Endothelial cell (in vitro differentiated cells): ENCODE measurements around the gene EXOSC9. TPM values are rescaled to one million over a fixed set of nuclear protein-coding genes. Genes with fewer than 3 reads are reported as not detected.
"Not testable (repeated sequence)": the region's sequence is repeated elsewhere in the genome, so short reads cannot be mapped to it uniquely, and the experiment has no call there.

Source experiments
- DNase-seq: peaks from one replicate; pipeline ENCODE4 v3.0.0; 2021; ENCODE audit warnings: low spot score
- H3K27ac Mint-ChIP-seq: one replicate; pipeline ENCODE4 v1.8.0; 2021; ENCODE audit warnings: mixed read lengths, inconsistent platforms; ENCODE audit not compliant: unreplicated experiment
- H3K27me3 Mint-ChIP-seq: one replicate; pipeline ENCODE4 v1.8.0; 2021; ENCODE audit warnings: mild to moderate bottlenecking, moderate library complexity, mixed read lengths, inconsistent platforms; ENCODE audit not compliant: unreplicated experiment
- H3K36me3 Mint-ChIP-seq: one replicate; pipeline ENCODE4 v1.8.0; 2021; ENCODE audit warnings: mild to moderate bottlenecking, low read depth, mixed read lengths, inconsistent platforms; ENCODE audit not compliant: unreplicated experiment
- H3K4me1 Mint-ChIP-seq: one replicate; pipeline ENCODE4 v1.8.0; 2021; ENCODE audit warnings: mild to moderate bottlenecking, mixed read lengths, inconsistent platforms; ENCODE audit not compliant: unreplicated experiment
- H3K4me3 Mint-ChIP-seq: one replicate; pipeline ENCODE4 v1.8.0; 2021; ENCODE audit warnings: mild to moderate bottlenecking, mixed read lengths, inconsistent platforms; ENCODE audit not compliant: unreplicated experiment
- H3K9me3 Mint-ChIP-seq: one replicate; pipeline ENCODE4 v1.8.0; 2021; ENCODE audit warnings: mixed read lengths, inconsistent platforms; ENCODE audit not compliant: unreplicated experiment
- long read RNA-seq: library from polyadenylated mRNA; unstranded; transcript quantifications from one replicate; pipeline ENCODE4 v2.0.0, GENCODE V29; 2020; ENCODE audit not compliant: unreplicated experiment
- total RNA-seq: library from RNA; stranded (reverse); fragmentation: NEBNext Ultra II Directional; extraction: Animal tissue kit (Norgen Biotek cat#: 25700); gene quantifications from one replicate; pipeline ENCODE4 v1.2.1, GENCODE V29; 2021; ENCODE audit not compliant: unreplicated experiment
- TF ChIP-seq, protein P1 (sequence below): fragments of 200-600 bp; sonication (generic); IDR thresholded peaks from one replicate; pipeline ENCODE4 v1.5.0; 2021; ENCODE audit warnings: antibody characterized with exemption; ENCODE audit not compliant: unreplicated experiment

The EXOSC9 gene, protein sequence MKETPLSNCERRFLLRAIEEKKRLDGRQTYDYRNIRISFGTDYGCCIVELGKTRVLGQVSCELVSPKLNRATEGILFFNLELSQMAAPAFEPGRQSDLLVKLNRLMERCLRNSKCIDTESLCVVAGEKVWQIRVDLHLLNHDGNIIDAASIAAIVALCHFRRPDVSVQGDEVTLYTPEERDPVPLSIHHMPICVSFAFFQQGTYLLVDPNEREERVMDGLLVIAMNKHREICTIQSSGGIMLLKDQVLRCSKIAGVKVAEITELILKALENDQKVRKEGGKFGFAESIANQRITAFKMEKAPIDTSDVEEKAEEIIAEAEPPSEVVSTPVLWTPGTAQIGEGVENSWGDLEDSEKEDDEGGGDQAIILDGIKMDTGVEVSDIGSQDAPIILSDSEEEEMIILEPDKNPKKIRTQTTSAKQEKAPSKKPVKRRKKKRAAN
- total RNA-seq, result 29.3 TPM
- long read RNA-seq, transcript EXOSC9-201 (12 exons, 1,481 nt), result major isoform, 11 of 21 reads
- long read RNA-seq, partial matches to known transcripts, result 1 of 21 reads
- long read RNA-seq, other reads (novel, unspliced or antisense), result 6 of 21 reads

DNA sequence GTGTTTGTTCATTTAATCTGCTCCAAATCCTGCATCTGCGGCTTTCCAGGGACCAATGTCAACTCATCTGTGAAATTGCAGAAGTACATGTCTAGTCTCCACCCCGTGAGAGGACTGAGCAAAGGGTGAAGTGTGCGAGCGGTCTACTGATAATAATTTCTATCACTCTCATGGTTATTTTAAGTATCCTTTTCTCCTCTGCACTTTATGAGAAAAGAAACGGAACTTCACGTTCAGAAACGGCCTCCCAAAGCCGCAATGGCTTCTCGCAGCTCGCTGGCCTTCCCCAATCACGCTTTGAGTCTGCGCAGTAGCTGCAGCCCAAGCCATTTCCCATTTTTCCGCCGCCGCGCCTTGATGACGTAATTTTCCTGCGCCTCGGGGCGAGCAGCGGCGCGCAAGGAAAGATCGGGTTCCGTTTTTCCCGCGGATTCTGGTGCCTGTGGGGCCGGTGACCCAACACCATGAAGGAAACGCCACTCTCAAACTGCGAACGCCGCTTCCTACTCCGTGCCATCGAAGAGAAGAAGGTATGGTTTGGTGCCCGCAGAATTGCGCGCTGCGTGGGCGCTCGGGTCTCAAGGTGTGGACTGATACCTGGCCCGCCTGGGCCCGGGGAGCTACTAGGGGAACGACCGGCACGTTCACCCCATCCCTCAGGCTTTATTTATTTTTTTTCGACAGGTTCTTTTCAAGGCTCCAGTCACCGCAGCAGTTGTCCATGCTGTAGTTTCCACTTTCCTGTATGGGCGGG is at the start of gene EXOSC9:
TSS of gene EXOSC9 (plus strand) at position 363 of the 754 bp plus-strand sequence. CDS start at position 465, 102 bp downstream.
- TF ChIP-seq, protein P1, sequence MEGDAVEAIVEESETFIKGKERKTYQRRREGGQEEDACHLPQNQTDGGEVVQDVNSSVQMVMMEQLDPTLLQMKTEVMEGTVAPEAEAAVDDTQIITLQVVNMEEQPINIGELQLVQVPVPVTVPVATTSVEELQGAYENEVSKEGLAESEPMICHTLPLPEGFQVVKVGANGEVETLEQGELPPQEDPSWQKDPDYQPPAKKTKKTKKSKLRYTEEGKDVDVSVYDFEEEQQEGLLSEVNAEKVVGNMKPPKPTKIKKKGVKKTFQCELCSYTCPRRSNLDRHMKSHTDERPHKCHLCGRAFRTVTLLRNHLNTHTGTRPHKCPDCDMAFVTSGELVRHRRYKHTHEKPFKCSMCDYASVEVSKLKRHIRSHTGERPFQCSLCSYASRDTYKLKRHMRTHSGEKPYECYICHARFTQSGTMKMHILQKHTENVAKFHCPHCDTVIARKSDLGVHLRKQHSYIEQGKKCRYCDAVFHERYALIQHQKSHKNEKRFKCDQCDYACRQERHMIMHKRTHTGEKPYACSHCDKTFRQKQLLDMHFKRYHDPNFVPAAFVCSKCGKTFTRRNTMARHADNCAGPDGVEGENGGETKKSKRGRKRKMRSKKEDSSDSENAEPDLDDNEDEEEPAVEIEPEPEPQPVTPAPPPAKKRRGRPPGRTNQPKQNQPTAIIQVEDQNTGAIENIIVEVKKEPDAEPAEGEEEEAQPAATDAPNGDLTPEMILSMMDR, result no peak
- H3K27me3 Mint-ChIP-seq, result peaks cover 2% of the 10 kb centered on the region
- no peaks in the 10 kb centered on the region for H3K9me3 Mint-ChIP-seq
- H3K36me3 Mint-ChIP-seq, result no peaks in the 10 kb centered on the region
- H3K27ac Mint-ChIP-seq, result peak within 1 kb of the TSS; percentile 97
- peaks cover 15% of the 10 kb centered on the region for H3K4me1 Mint-ChIP-seq
- peak within 1 kb of the TSS; percentile 94 for H3K4me3 Mint-ChIP-seq
- DNase-seq, result peak; percentile 98

DNA sequence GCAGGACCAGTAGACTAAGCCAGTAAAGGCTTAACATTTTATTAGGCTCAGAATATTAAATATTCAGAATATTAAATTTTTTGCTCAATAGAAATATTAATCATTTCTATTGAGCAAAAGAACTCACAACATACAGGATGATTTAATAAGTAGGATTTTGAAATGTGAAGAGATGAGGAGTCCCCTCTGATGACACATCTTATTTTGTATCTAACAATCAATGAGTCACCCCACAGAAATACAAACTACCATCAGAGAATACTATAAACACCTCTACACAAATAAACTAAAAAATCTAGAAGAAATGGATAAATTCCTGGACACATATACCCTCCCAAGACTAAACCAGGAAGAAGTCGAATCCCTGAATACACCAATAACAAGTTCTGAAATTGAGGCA is 49.0 kb upstream of the EXOSC9 start:
- H3K36me3 Mint-ChIP-seq, H3K27me3 Mint-ChIP-seq, DNase-seq, H3K4me1 Mint-ChIP-seq, H3K9me3 Mint-ChIP-seq, H3K4me3 Mint-ChIP-seq, H3K27ac Mint-ChIP-seq: not testable (repeated sequence)

DNA sequence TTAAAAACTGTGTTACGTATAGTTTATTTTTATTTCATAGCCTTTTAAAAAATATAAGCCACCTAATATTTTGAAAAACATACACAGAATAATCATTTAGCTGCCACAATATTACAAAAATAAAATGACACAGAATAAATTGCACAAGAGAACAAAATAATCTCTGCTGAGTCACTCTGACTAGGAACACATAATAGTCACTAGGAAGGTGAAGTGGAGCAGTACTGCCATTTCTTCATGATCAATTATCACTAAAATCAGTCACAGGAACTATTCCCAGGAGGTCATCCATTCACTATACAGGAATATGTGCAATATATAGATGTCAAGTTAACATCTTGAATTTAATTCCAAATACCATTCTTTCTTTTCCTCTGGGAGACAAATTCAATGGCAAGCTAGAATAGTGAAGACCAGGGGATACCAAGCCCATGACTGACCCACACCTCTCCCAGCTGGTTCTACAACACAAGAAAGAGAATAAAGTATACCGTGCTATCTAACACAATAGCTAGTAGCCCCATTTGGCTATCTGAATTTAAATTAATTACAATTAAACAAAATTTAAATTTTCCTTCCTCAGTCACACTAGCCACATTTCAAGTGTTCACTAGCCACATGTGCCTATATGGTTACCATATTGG is 42.1 kb upstream of the EXOSC9 start:
- no peak overlapping the region for H3K27ac Mint-ChIP-seq
- peaks cover 3% of the 10 kb centered on the region for H3K27me3 Mint-ChIP-seq
- TF ChIP-seq, protein P1, result no peak
- DNase-seq, result no peak
- no peak overlapping the region for H3K4me3 Mint-ChIP-seq
- H3K36me3 Mint-ChIP-seq, result no peaks in the 10 kb centered on the region
- no peaks in the 10 kb centered on the region for H3K9me3 Mint-ChIP-seq
- H3K4me1 Mint-ChIP-seq, result peaks cover 13% of the 10 kb centered on the region

DNA sequence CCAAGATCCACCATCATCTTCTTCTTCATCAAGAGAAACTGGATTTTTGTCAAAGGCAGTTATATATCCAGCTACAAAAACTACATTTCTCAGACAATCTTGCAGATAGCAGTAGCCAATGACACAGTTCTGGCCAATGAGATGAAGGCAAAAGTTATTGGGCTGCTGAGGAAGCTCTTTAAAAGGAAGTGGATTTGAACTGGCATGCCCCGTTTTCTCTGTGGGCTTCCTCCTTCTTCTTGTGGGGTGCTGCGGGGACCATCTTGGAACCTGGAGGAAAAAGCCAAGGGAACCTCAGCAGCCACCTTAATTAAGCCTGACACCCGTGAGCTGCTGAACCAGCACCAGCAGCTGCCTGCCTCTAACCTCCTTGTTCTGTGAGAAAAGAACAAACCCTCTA is 40.9 kb upstream of the EXOSC9 start:
- no peak for DNase-seq
- Mint-ChIP-seq H3K9me3 (no peaks in the 10 kb centered on the region), H3K27me3 (peaks cover 5% of the 10 kb centered on the region), H3K36me3 (no peaks in the 10 kb centered on the region), H3K4me3 (no peak overlapping the region), H3K4me1 (peaks cover 18% of the 10 kb centered on the region), H3K27ac (no peak overlapping the region)
- TF ChIP-seq, protein P1, result no peak

DNA sequence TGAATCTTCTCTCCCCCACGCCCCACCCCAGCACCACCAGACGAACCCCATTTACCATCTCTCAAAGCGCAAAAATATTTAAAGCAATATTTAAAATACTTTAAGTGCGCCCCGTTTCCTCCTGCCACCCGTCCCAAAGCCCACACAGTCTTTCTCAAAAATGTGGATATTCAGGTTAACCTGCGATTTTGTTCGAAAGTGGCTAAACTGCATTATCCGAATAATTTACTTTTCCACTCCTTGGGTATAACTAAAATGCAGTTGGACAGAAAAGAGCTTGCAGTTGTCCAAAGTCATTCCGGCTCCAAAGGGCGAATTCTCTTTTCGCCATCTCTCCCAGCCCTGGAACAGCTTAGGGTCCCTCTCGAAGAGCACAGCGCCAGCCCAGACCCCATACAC is 36.8 kb upstream of the EXOSC9 start:
- peaks cover 6% of the 10 kb centered on the region for H3K27me3 Mint-ChIP-seq
- TF ChIP-seq, protein P1, result no peak
- no peaks in the 10 kb centered on the region for H3K36me3 Mint-ChIP-seq
- DNase-seq, result no peak
- H3K4me3 Mint-ChIP-seq, result peak overlapping the region; percentile 89
- H3K9me3 Mint-ChIP-seq, result no peaks in the 10 kb centered on the region
- H3K27ac Mint-ChIP-seq, result peak overlapping the region; percentile 61
- peaks cover 22% of the 10 kb centered on the region for H3K4me1 Mint-ChIP-seq
